ENCODE results near the gene GPR142. TPM values are rescaled to one million over a fixed set of nuclear protein-coding genes. Genes with fewer than 3 reads are reported as not detected.

The GPR142 gene
- total and polyA plus RNA-seq, 2 of the 8 experiments (the other 6 are each of a cell fraction or from before 2014, with no cell fraction given) = 0.05 TPM; not detected in 1

DNA sequence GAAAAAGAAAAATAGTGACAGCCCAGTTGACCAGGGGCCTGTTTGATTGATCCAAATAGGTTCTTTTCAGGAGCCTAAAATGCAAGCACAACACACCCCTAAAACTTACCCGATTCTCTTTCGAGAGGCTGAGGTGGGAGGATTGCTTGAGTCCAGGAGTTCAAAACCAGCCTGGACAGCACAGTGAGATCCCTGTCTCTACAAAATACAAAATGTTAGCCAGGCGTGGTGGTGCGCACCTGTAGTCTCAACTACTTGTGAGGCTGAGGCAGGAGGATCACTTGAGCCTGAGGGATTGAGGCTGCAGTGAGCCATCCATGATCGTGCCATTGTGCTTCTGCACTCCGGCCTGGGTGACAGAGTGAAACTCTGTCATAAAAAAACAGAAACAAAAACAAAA, 42.8 kb upstream of the GPR142 start:
- Histone ChIP-seq H3K23ac (ENCODE audit: insufficient read length) (no peak overlapping the region), H4K20me1 (replicated peaks in 1 of 2; ENCODE audit: control insufficient read depth in 1 of 2, insufficient read depth in 2 of 2, low read length in 2 of 2) (no peaks in the 10 kb centered on the region), H4K8ac (ENCODE audit: extremely low read depth, insufficient read depth, low read length) (no peak overlapping the region), H2BK120ac (replicated peaks; ENCODE audit: low read depth, low read length) (no peak overlapping the region), H3K79me2 (ENCODE audit: control insufficient read depth in 1 of 2, insufficient read depth in 2 of 2, low read length in 2 of 2) (no peaks in the 10 kb centered on the region), H2AFZ (ENCODE audit: low read length) (no peak overlapping the region), H2AK5ac (ENCODE audit: low read depth, low read length) (0 out of 2 replicates have a peak overlapping the region, but pooled peaks have one; percentile 40), H3K27ac (ENCODE audit: low read depth, low read length) (no peak overlapping the region), H3K4me3 (ENCODE audit: extremely low read depth in 1 of 4, insufficient read depth in 2 of 4, low read depth in 3 of 4, low read length in 4 of 4) (no peak overlapping the region), H3K56ac (replicated peaks; ENCODE audit: insufficient read length, low read depth, low read length) (no peak overlapping the region), H3K9ac (replicated peaks in 1 of 4; ENCODE audit: extremely low read depth in 1 of 4, low read depth in 3 of 4, low read length in 3 of 4) (no peak overlapping the region), H3K14ac (ENCODE audit: insufficient read length) (no peak overlapping the region), H4K91ac (replicated peaks; ENCODE audit: insufficient read length, low read length) (no peak overlapping the region), H3K9me3 (ENCODE audit: insufficient read depth in 2 of 2, low read depth in 1 of 2, low read length in 1 of 2) (no peaks in the 10 kb centered on the region), H3K4me2 (ENCODE audit: insufficient read depth in 1 of 2, low read depth in 2 of 2, low read length in 2 of 2) (no peak overlapping the region), H3K18ac (ENCODE audit: extremely low read depth, low read length) (no peak overlapping the region), H2BK12ac (ENCODE audit: low read depth, low read length) (no peak overlapping the region), H3K4me1 (replicated peaks in 1 of 4; ENCODE audit: control insufficient read depth in 3 of 4, insufficient read depth in 4 of 4, low read length in 3 of 4) (peaks cover 6 to 14% (median 12%) of the 10 kb centered on the region in 4 experiments; a peak in 6 of 7 replicates), H3K79me1 (ENCODE audit: low read depth, low read length) (no peaks in the 10 kb centered on the region), H2BK5ac (ENCODE audit: low read depth, low read length) (no peak overlapping the region), H2BK20ac (ENCODE audit: low read length) (no peak overlapping the region), H4K5ac (ENCODE audit: insufficient read length, low read depth, low read length) (no peak overlapping the region), H3K4ac (replicated peaks; ENCODE audit: insufficient read length, low read depth, low read length) (no peak overlapping the region), H3K36me3 (ENCODE audit: control insufficient read depth in 2 of 4, insufficient read depth in 4 of 4, low read length in 3 of 4) (no peaks in the 10 kb centered on the region), H2BK15ac (ENCODE audit: low read length) (no peak overlapping the region), H3K27me3 (replicated peaks in 1 of 4; ENCODE audit: control insufficient read depth in 3 of 4, extremely low read depth in 1 of 4, insufficient read depth in 3 of 4, low read length in 3 of 4) (peaks cover 3 to 35% (median 27%) of the 10 kb centered on the region in 4 experiments), H3K23me2 (ENCODE audit: low read depth, low read length) (peaks cover 8% of the 10 kb centered on the region)
- ChIA-PET CTCF (ENCODE audit: partially characterized antibody) (interaction anchor here (0.6 to 1.2 kb wide), 4 partner anchors 13 to 55 kb away, joined by 3 read pairs; no protein-coding TSS in a partner anchor), POLR2A (ENCODE audit: partially characterized antibody) (interaction anchor here (0.6 kb wide), 1 partner anchor 66 kb away, joined by 3 read pairs; no protein-coding TSS in a partner anchor)
- FAIRE-seq (no peak), DNase-seq (ENCODE audit: low read depth in 1 of 2, low spot score in 2 of 2) (no peak)
- WGBS, 2 experiments (ENCODE audit: extremely low coverage in 1 of 2, insufficient coverage in 1 of 2, insufficient read length in 1 of 2, insufficient replicate concordance in 2 of 2, low coverage in 1 of 2, low lambda C conversion rate in 2 of 2, missing lambda C conversion rate in 1 of 2) = 89% methylated on average over 6 of the region's 6 CpGs; no CpG with 5 or more reads in 1 of the 2 experiments
- TF ChIP-seq, protein P1, sequence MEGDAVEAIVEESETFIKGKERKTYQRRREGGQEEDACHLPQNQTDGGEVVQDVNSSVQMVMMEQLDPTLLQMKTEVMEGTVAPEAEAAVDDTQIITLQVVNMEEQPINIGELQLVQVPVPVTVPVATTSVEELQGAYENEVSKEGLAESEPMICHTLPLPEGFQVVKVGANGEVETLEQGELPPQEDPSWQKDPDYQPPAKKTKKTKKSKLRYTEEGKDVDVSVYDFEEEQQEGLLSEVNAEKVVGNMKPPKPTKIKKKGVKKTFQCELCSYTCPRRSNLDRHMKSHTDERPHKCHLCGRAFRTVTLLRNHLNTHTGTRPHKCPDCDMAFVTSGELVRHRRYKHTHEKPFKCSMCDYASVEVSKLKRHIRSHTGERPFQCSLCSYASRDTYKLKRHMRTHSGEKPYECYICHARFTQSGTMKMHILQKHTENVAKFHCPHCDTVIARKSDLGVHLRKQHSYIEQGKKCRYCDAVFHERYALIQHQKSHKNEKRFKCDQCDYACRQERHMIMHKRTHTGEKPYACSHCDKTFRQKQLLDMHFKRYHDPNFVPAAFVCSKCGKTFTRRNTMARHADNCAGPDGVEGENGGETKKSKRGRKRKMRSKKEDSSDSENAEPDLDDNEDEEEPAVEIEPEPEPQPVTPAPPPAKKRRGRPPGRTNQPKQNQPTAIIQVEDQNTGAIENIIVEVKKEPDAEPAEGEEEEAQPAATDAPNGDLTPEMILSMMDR (IDR thresholded peaks at IDR 0.05; ENCODE audit: control extremely low read depth in 1 of 3, insufficient read depth in 1 of 3, low read depth in 1 of 3, low read length in 3 of 3) = no peak
- no peak for TF ChIP-seq MAX (IDR thresholded peaks at IDR 0.05)
- TF ChIP-seq NRF1 (IDR thresholded peaks at IDR 0.05; ENCODE audit: low read depth, low read length) = no peak
- no peak for TF ChIP-seq CREB1 (IDR thresholded peaks at IDR 0.05)
- TF ChIP-seq EZH2 (IDR thresholded peaks at IDR 0.05; ENCODE audit: low read depth, low read length, severe bottlenecking) = no peak
- no peak for TF ChIP-seq SP1 (IDR thresholded peaks at IDR 0.05; ENCODE audit: low read depth, low read length)
- TF ChIP-seq FOSL1 (IDR thresholded peaks at IDR 0.05; ENCODE audit: insufficient read depth, low read depth, low read length) = no peak
- no peak for TF ChIP-seq SIRT6 (IDR thresholded peaks at IDR 0.05; ENCODE audit: low read length)
- no peak for TF ChIP-seq EGR1 (IDR thresholded peaks at IDR 0.05; ENCODE audit: borderline replicate concordance, low read depth, low read length)
- no peak for TF ChIP-seq HDAC2 (IDR thresholded peaks at IDR 0.05; ENCODE audit: borderline replicate concordance in 1 of 2, low read depth in 2 of 2, low read length in 2 of 2)
- no peak for TF ChIP-seq EP300 (IDR thresholded peaks at IDR 0.05; ENCODE audit: borderline replicate concordance in 1 of 2, low read depth in 2 of 2, low read length in 2 of 2)

Data from H1 (cell line).